ENCODE results near the gene ING4. TPM values are rescaled to one million over a fixed set of nuclear protein-coding genes. Genes with fewer than 3 reads are reported as not detected.
A peak's percentile ranks its signal among the peaks of the same experiment; 100 is the strongest.

Gene ING4
- total RNA-seq, 1 donor from 2014 or later: 23.2 TPM

DNA sequence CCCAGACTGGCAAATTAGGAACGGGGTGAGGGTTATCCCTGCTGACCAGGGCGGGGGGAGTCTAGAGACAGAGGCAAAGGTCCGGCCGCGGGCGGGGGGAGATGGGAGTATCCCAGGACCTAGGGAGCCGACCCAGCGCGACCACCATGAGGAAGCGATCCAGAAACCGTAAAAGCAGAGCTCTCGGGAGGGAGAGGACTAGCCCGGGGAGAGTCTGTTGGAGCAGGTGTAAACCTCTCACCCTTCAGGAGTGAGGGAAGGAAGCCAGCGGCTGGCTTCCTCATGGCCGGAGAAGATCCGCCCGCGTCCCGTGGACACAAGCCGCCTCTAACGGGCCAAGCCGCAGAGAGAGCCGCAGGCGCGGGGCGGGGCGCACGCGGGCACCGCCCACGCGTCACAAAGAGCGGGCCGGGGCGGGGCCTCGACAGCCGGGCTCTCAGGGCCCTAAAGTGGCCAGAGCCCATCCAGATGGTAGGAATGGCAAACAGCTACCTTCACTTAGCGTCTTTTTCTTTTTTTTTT lies 15.8 kb downstream of the ING4 start, which contains the start of gene ACRBP:
Gene ACRBP, minus strand, starts transcription at position 350 of the 522 bp plus-strand sequence. Its CDS starts 66 bp downstream, at position 284.
- TF ChIP-seq, protein P1, sequence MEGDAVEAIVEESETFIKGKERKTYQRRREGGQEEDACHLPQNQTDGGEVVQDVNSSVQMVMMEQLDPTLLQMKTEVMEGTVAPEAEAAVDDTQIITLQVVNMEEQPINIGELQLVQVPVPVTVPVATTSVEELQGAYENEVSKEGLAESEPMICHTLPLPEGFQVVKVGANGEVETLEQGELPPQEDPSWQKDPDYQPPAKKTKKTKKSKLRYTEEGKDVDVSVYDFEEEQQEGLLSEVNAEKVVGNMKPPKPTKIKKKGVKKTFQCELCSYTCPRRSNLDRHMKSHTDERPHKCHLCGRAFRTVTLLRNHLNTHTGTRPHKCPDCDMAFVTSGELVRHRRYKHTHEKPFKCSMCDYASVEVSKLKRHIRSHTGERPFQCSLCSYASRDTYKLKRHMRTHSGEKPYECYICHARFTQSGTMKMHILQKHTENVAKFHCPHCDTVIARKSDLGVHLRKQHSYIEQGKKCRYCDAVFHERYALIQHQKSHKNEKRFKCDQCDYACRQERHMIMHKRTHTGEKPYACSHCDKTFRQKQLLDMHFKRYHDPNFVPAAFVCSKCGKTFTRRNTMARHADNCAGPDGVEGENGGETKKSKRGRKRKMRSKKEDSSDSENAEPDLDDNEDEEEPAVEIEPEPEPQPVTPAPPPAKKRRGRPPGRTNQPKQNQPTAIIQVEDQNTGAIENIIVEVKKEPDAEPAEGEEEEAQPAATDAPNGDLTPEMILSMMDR (IDR thresholded peaks at IDR 0.05; ENCODE audit: borderline replicate concordance): no peak
- Histone ChIP-seq H3K4me3 (peak within 1 kb of the TSS; percentile 65), H3K9me3 (replicated peaks) (peaks cover 12% of the 10 kb centered on the region), H3K27ac (replicated peaks) (peak within 1 kb of the TSS; percentile 60), H3K4me1 (peaks cover 15% of the 10 kb centered on the region), H3K27me3 (ENCODE audit: low read depth) (no peaks in the 10 kb centered on the region), H3K36me3 (peaks cover 35% of the 10 kb centered on the region)
- intact Hi-C loops (cut with micrococcal nuclease): no loop called here
- DNase-seq: peak; percentile 85

DNA sequence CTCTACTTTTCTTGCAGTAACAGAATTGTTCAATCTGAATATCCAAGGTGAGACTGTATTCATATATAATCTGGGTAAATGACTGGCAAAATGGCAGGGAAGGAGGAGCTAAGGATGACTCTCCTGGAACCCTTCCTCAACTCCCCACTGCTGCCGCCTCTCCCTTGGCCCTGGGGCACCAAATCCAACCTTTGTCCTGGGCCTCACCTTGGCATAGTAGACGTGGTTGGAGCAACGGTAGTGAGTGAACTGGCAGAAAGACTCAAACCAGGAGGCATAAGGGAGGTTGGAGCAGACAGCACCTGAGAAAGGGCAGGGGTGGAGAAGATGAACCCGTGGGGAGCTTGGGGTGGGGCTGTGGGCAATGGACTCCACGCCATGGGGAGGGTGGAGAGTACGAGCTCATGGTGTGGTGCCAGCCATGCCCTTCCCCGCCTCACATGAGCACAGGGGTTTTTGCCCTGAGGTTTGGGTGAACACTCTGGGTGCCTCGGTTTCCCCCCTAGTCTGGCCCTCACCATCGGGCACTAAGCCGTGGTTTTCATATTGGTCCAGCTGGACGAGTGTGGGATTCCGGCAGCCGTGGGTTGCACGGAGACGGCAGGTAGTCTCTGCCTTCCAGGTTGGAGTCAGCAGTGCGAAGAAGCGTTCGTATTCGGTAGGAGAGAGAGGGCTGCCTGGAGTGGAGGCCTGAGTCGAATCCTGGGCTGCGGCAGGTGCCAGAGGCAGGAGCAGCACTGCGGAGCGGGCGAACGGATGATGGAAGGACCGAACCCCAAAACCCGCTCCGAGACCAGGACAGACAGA lies 16.4 kb downstream of the ING4 start:
- no peak for DNase-seq

DNA sequence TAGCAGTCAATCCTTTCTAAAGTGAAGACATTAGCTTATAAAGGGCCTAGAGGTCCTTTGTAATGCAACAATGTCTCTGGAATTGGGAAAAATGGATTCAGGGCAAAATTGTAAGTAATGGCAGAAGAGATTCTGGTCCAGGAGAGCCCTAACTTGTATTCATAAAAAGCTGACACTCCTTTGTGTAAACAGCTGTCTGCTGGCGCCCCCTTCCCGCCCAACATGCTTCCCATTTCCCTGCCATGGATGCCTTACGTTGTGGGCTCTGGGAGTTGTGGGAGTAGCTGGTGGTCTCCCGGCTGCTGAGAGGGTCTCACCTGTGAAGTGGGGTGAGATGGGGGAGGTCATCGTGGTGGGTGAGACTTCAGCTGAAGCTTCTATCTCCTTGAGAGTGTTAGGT lies 18.0 kb downstream of the ING4 start:
- peak overlapping the region; percentile 41 for H3K27ac ChIP-seq (replicated peaks)
- H3K4me3 ChIP-seq: no peak overlapping the region
- peaks cover 15% of the 10 kb centered on the region for H3K4me1 ChIP-seq
- peaks cover 14% of the 10 kb centered on the region for H3K36me3 ChIP-seq
- TF ChIP-seq, protein P1 (IDR thresholded peaks at IDR 0.05; ENCODE audit: borderline replicate concordance): peak; percentile 22
- H3K27me3 ChIP-seq (ENCODE audit: low read depth): no peaks in the 10 kb centered on the region
- DNase-seq: no peak
- H3K9me3 ChIP-seq (replicated peaks): peaks cover 12% of the 10 kb centered on the region
- intact Hi-C loops (cut with micrococcal nuclease): no loop called here

More for the DNA sequence above, 16.4 kb downstream of the ING4 start:
- peaks cover 15% of the 10 kb centered on the region for H3K4me1 ChIP-seq
- intact Hi-C loops (cut with micrococcal nuclease): no loop called here
- peak overlapping the region; percentile 60 for H3K27ac ChIP-seq (replicated peaks)
- peak overlapping the region; percentile 65 for H3K4me3 ChIP-seq
- H3K27me3 ChIP-seq (ENCODE audit: low read depth): no peaks in the 10 kb centered on the region
- peaks cover 29% of the 10 kb centered on the region for H3K36me3 ChIP-seq
- peaks cover 12% of the 10 kb centered on the region for H3K9me3 ChIP-seq (replicated peaks)
- TF ChIP-seq, protein P1 (IDR thresholded peaks at IDR 0.05; ENCODE audit: borderline replicate concordance): no peak

DNA sequence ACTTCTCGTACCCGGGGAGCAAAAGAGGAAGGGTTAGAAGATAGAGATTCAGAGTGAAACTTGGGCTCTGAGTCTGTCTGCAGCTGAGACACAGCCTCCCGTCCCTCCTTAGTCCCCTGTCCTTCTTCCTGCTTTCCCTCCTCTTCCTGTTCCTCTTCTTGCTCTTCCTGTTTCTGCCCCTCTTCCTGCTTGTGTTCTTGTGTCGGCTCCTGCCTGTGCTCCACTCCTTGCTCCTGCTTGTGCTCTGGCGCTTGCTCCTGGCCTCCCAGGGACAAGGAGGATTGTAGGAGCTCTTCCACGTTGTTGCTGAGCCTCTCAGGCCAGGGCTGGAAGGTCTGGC lies 18.7 kb downstream of the ING4 start:
- Histone ChIP-seq H3K4me1 (peaks cover 15% of the 10 kb centered on the region), H3K27ac (replicated peaks) (peak overlapping the region; percentile 41), H3K4me3 (no peak overlapping the region), H3K27me3 (ENCODE audit: low read depth) (no peaks in the 10 kb centered on the region), H3K36me3 (peaks cover 12% of the 10 kb centered on the region), H3K9me3 (replicated peaks) (peaks cover 12% of the 10 kb centered on the region)
- no peak for DNase-seq
- TF ChIP-seq, protein P1 (IDR thresholded peaks at IDR 0.05; ENCODE audit: borderline replicate concordance): no peak
- intact Hi-C loops (cut with micrococcal nuclease): no loop called here

DNA sequence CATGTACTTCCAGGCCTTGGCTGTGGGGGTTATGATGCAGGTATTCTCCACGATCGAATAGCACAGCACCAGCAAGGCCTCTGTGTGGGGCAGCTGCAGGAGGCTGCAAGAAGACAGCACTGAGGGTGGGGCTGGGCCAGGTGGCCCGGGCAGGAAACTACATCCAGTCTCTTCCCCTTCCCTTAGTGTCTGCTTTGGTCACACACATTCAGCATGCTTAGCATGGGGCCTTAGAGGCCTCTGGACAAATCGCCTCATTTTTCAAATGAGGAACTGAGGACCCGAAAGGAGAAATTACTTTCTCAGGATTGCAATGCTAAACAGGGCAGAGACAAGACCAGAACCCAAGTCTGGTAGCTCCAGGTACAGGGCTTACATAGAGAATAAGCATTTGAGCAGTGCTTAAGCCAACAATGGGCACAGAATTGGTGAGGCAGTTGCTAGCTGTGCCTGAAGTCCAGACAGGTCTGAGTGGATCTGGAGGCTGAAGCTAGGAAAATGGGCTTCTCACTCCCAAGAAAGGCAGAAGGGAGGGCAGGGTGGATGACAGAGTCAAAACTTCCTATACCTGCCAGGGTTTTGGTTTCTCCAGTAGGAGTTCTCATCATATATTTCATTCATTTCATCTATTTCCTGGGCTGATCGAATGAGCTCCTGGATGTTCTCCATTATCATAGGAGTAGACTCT lies 19.2 kb downstream of the ING4 start:
- peaks cover 12% of the 10 kb centered on the region for H3K9me3 ChIP-seq (replicated peaks)
- no peak overlapping the region for H3K4me3 ChIP-seq
- TF ChIP-seq, protein P1 (IDR thresholded peaks at IDR 0.05; ENCODE audit: borderline replicate concordance): no peak
- intact Hi-C loops (cut with micrococcal nuclease): no loop called here
- no peaks in the 10 kb centered on the region for H3K27me3 ChIP-seq (ENCODE audit: low read depth)
- peaks cover 15% of the 10 kb centered on the region for H3K4me1 ChIP-seq
- peaks cover 10% of the 10 kb centered on the region for H3K36me3 ChIP-seq
- DNase-seq: no peak
- peak overlapping the region; percentile 50 for H3K27ac ChIP-seq (replicated peaks)
